ENCODE results near the gene SERPINB6.

DNA sequence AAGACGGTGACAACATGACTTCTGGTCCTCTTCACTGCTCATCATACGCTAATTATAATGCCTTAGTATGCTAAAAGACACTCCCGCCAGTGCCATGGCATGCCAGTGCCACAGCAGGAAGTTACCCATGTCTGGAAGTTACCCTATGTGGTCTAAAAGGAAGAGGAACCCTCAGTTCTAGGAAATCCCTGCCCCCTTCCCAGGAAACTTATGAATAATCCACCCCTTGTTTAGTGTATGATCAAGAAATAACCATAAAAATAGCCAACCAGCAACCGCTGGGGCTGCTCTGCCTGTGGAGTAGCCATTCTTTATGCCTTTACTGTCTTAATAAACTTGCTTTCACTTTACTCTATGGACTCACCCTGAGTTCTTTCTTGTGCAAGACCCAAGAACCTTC lies 52.4 kb downstream of the SERPINB6 start:
- TF ChIP-seq GATA1 (IDR thresholded peaks at IDR 0.05; ENCODE audit: low read depth, low read length) (no peak), POLR2A (IDR thresholded peaks at IDR 0.05; ENCODE audit: low read length) (no peak)

Measured in erythroblast (primary cell).